Naive thymus-derived CD4-positive, alpha-beta T cell (primary cell): ENCODE data around the gene ENDOU. TPM values are rescaled to one million over a fixed set of nuclear protein-coding genes. Genes with fewer than 3 reads are reported as not detected.

Experiments
- ATAC-seq: fragments of 150-1000 bp; cut with Tn5 transposase; 2 replicates; pipeline ENCODE4 v1.10.0; 2021; ENCODE audit warnings: mild to moderate bottlenecking, moderate library complexity
- CTCF ChIA-PET: fragments of 350-600 bp; sonication (Branson Sonifier 250); formaldehyde crosslinking; loops from one replicate; lab custom pipeline; 2021; ENCODE audit warnings: antibody characterized with exemption; lab: Charles Lee
- POLR2A ChIA-PET: fragments of 350-600 bp; sonication (Branson Sonifier 250); formaldehyde crosslinking; loops from one replicate; lab custom pipeline; 2021; ENCODE audit warnings: antibody characterized with exemption, inconsistent platforms; lab: Charles Lee
- DNase-seq, 9 donors: peaks; one replicate each; pipeline versions ENCODE4 v3.0.0 to v3.0.0-alpha.2; 2020 to 2022; ENCODE audit warnings: mixed read lengths in 1 of 9
- H3K27ac ChIP-seq: one replicate; pipeline ENCODE4 v1.7.0; 2013; ENCODE audit warnings: mild to moderate bottlenecking, low read depth, low read length, moderate library complexity
- H3K27me3 ChIP-seq, 2 donors: one replicate each; pipeline ENCODE4 v1.7.0; 2013; ENCODE audit warnings: low read length in 2 of 2, mild to moderate bottlenecking in 2 of 2, moderate library complexity in 2 of 2; ENCODE audit not compliant: control insufficient read depth in 2 of 2, insufficient read depth in 2 of 2
- H3K36me3 ChIP-seq, 3 experiments: 1 replicate in 2 of 3; 2 replicates in 1 of 3; pipeline ENCODE4 v1.7.0; 2013; ENCODE audit warnings: low read length in 3 of 3, mild to moderate bottlenecking in 3 of 3, moderate library complexity in 1 of 3; ENCODE audit not compliant: insufficient read depth in 3 of 3, control insufficient read depth in 2 of 3
- H3K4me1 ChIP-seq, 2 donors: one replicate each; pipeline ENCODE4 v1.7.0; 2013; ENCODE audit warnings: low read length in 2 of 2, mild to moderate bottlenecking in 2 of 2, moderate library complexity in 1 of 2; ENCODE audit not compliant: control insufficient read depth in 2 of 2, insufficient read depth in 2 of 2
- H3K4me3 ChIP-seq: 2 replicates; pipeline ENCODE4 v1.7.0; 2013; ENCODE audit warnings: mild to moderate bottlenecking, low read length
- H3K9me3 ChIP-seq, 3 experiments: 1 replicate in 2 of 3; 2 replicates in 1 of 3; pipeline ENCODE4 v1.7.0; 2013; ENCODE audit warnings: low read length in 3 of 3; ENCODE audit not compliant: control insufficient read depth in 2 of 3
- H3K27ac Mint-ChIP-seq, 9 donors: one replicate each; pipeline ENCODE4 v1.8.0; 2020 to 2022; ENCODE audit warnings: mixed read lengths in 9 of 9, mild to moderate bottlenecking in 8 of 9, moderate library complexity in 5 of 9, inconsistent platforms in 2 of 9
- H3K27me3 Mint-ChIP-seq, 5 donors: one replicate each; pipeline ENCODE4 v1.8.0; 2021 to 2022; ENCODE audit warnings: mixed read lengths in 5 of 5, mild to moderate bottlenecking in 1 of 5
- H3K36me3 Mint-ChIP-seq, 5 donors: one replicate each; pipeline ENCODE4 v1.8.0; 2020 to 2022; ENCODE audit warnings: mixed read lengths in 5 of 5, mild to moderate bottlenecking in 3 of 5, inconsistent platforms in 1 of 5
- H3K4me1 Mint-ChIP-seq, 7 donors: one replicate each; pipeline ENCODE4 v1.8.0; 2020 to 2022; ENCODE audit warnings: mixed read lengths in 7 of 7, mild to moderate bottlenecking in 3 of 7, inconsistent platforms in 1 of 7
- H3K4me3 Mint-ChIP-seq, 10 donors: one replicate each; pipeline ENCODE4 v1.8.0; 2020 to 2022; ENCODE audit warnings: mild to moderate bottlenecking in 10 of 10, mixed read lengths in 10 of 10, moderate library complexity in 6 of 10, inconsistent platforms in 2 of 10
- H3K9me3 Mint-ChIP-seq, 11 donors: one replicate each; pipeline ENCODE4 v1.8.0; 2020 to 2022; ENCODE audit warnings: mixed read lengths in 11 of 11, mild to moderate bottlenecking in 4 of 11, inconsistent platforms in 1 of 11, moderate library complexity in 1 of 11
- intact Hi-C, 2 donors: fragments of 100-400 bp; cut with micrococcal nuclease; formaldehyde crosslinking; loops; one replicate each; pipeline ENCODE4 v1.15.1; 2023
- polyA plus RNA-seq, 2 donors: library from polyadenylated mRNA; unstranded; fragments of 300-500 nt; fragmentation: Illumina TruSeq; gene quantifications; one replicate each; pipeline ENCODE4 v1.2.3, GENCODE V29; 2021
- total RNA-seq, 6 experiments: library from RNA in 5 of 6; stranded (reverse) in 5 of 6; gene quantifications; 1 replicate in 5 of 6; 2 replicates in 1 of 6; pipeline ENCODE4 v1.2.3 and lab custom pipeline; 2021 to 2026

ENDOU gene
- total and polyA plus RNA-seq, 7 experiments from 2014 or later: not detected

DNA sequence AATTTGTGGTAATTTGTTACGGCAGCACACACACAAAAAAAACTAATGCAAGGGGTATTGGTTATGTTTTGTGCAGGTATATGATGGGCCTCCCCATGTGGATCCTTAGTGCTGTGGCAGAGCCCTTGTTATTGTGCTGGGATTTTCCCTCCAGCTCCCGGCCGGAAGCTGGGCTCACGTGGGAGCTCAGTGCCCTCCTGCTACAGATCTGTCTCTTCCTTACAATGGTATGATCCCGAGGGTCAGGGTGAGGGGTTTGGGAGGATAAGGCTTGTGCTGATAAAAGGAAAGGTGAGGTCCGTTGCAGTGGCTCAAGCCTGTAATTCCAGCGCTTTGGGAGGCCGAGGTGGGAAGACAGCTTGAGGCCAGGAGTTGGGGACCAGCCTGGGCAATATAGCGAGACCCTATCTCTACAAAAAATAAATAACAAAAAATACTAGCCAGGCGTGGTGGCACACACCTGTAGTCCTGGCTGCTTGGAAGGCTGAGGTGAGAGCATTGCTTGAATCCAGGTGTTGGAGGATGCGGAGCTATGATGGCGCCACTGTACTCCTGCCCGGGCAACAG is 46.9 kb upstream of the ENDOU start:
- Mint-ChIP-seq H3K4me3 (peak overlapping the region in 9 of 10 donors; percentile 79 to 94 (median 87)), H3K4me1 (peaks cover 0 to 42% (median 25%) of the 10 kb centered on the region in 7 donors), H3K27ac (peak overlapping the region; percentile 65 to 94 (median 78)), H3K36me3 (no peaks in the 10 kb centered on the region), H3K27me3 (peaks cover 0 to 13% (median 0%) of the 10 kb centered on the region in 5 donors), H3K9me3 (peaks cover 0 to 2% (median 0%) of the 10 kb centered on the region in 11 donors)
- ChIA-PET CTCF (interaction anchor here (0.6 to 18.2 kb wide), 9 partner anchors 9 to 1570 kb away, joined by 3 to 346 read pairs (median 3); no protein-coding TSS in a partner anchor), POLR2A (interaction anchor here (0.9 to 1.5 kb wide), 5 partner anchors 14 to 385 kb away, joined by 3 to 5 read pairs (median 4); partner anchors contain the start of gene ASB8)
- Histone ChIP-seq H3K9me3 (no peaks in the 10 kb centered on the region), H3K4me3 (no peak overlapping the region), H3K27me3 (no peaks in the 10 kb centered on the region), H3K36me3 (no peaks in the 10 kb centered on the region), H3K4me1 (peaks cover 7 to 8% of the 10 kb centered on the region in 2 donors), H3K27ac (no peak overlapping the region)
- ATAC-seq (no peak), DNase-seq (no peak)
- intact Hi-C loops: loop anchor here (2.0 to 5.0 kb wide), 2 partner anchors 13 to 740 kb away; partner anchors contain the start of gene RAPGEF3 (in 1 of the 2)

DNA sequence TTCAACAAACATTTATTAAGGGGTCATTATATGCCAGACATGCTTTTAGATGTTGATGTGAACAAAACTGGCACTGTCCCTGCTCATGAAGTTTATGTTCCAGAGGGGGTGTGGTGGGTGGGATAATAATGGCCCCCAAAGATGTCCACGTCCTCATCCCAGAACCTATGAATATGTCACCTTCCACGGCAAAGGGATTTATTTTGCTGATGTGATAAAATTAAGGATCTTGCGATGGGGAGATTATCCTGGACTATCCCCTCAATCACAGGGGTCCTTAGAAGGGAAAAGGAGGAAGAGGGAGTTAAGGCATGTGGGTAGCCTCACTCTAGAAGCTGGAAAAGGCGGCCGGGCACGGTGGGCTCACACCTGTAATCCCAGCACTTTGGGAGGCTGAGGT is 46.0 kb upstream of the ENDOU start:
- intact Hi-C loops: loop anchor here in 1 of 2 donors (5.0 kb wide), 1 partner anchor 739 kb away; no protein-coding TSS in a partner anchor

DNA sequence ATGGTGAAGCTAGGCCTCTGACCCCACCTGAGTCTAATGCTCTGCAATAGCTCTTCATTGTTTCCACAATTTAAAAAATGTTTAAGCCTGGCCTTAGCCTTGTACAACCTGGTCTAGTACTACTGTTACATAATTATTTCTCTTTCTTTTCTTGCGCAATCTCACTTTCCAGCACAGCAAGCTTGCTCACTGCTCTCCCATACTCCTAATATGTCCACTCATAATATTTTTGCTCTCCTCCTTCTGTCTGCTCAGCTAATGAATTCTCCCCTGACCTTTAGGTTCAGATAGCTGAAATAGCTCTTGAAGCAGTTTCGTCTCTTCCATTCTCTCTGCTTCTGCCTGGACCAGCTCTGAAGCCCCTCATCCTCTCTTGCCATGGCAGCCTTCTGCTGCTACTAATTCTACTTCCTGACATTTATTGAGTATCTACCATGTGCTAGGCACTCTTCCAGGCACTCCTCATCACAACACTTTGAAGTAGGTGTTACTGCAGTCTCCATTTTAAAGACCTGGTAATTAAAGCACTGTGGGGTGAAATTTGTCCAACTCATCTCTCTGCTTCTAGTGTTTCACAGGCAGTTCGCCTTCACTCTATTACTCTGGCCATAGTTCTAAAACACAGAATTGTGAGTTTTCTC is 44.9 kb upstream of the ENDOU start:
- no peaks in the 10 kb centered on the region for H3K9me3 ChIP-seq
- Mint-ChIP-seq H3K36me3 (no peaks in the 10 kb centered on the region), H3K27ac (no peak overlapping the region), H3K27me3 (peaks cover 0 to 17% (median 0%) of the 10 kb centered on the region in 5 donors), H3K4me1 (peaks cover 0 to 30% (median 24%) of the 10 kb centered on the region in 7 donors), H3K4me3 (no peak overlapping the region), H3K9me3 (peaks cover 0 to 2% (median 0%) of the 10 kb centered on the region in 11 donors)
- H3K27me3 ChIP-seq: no peaks in the 10 kb centered on the region
- CTCF ChIA-PET: interaction anchor here (0.5 to 18.2 kb wide), 4 partner anchors 28 to 189 kb away, joined by 3 to 346 read pairs (median 40); no protein-coding TSS in a partner anchor
- POLR2A ChIA-PET: interaction anchor here (0.6 to 1.6 kb wide), 6 partner anchors 8 to 91 kb away, joined by 3 to 4 read pairs (median 3); partner anchors contain the start of gene ENDOU
- intact Hi-C loops: loop anchor here in 1 of 2 donors (5.0 kb wide), 1 partner anchor 738 kb away; no protein-coding TSS in a partner anchor
- peaks cover 11 to 17% of the 10 kb centered on the region in 2 donors for H3K4me1 ChIP-seq
- no peak for DNase-seq
- ATAC-seq: no peak
- H3K27ac ChIP-seq: no peak overlapping the region
- no peak overlapping the region for H3K4me3 ChIP-seq
- H3K36me3 ChIP-seq: no peaks in the 10 kb centered on the region

More for the DNA sequence above, 46.0 kb upstream of the ENDOU start:
- ATAC-seq (no peak), DNase-seq (no peak)
- peaks cover 11 to 15% of the 10 kb centered on the region in 2 donors for H3K4me1 ChIP-seq
- Mint-ChIP-seq H3K9me3 (peaks cover 0 to 2% (median 0%) of the 10 kb centered on the region in 11 donors), H3K27ac (peak overlapping the region in 1 of 9 donors; percentile 33), H3K36me3 (no peaks in the 10 kb centered on the region), H3K4me3 (peak overlapping the region in 2 of 10 donors; percentile 29 to 65), H3K27me3 (peaks cover 0 to 14% (median 0%) of the 10 kb centered on the region in 5 donors), H3K4me1 (peaks cover 0 to 36% (median 25%) of the 10 kb centered on the region in 7 donors)
- no peaks in the 10 kb centered on the region for H3K27me3 ChIP-seq
- no peaks in the 10 kb centered on the region for H3K9me3 ChIP-seq
- ChIA-PET CTCF (interaction anchor here (0.7 to 18.2 kb wide), 6 partner anchors 9 to 76 kb away, joined by 3 to 346 read pairs (median 40); no protein-coding TSS in a partner anchor), POLR2A (interaction anchor here (1.6 kb wide), 1 partner anchor 9 kb away, joined by 3 read pairs; no protein-coding TSS in a partner anchor)
- H3K4me3 ChIP-seq: no peak overlapping the region
- H3K27ac ChIP-seq: no peak overlapping the region
- H3K36me3 ChIP-seq: no peaks in the 10 kb centered on the region

DNA sequence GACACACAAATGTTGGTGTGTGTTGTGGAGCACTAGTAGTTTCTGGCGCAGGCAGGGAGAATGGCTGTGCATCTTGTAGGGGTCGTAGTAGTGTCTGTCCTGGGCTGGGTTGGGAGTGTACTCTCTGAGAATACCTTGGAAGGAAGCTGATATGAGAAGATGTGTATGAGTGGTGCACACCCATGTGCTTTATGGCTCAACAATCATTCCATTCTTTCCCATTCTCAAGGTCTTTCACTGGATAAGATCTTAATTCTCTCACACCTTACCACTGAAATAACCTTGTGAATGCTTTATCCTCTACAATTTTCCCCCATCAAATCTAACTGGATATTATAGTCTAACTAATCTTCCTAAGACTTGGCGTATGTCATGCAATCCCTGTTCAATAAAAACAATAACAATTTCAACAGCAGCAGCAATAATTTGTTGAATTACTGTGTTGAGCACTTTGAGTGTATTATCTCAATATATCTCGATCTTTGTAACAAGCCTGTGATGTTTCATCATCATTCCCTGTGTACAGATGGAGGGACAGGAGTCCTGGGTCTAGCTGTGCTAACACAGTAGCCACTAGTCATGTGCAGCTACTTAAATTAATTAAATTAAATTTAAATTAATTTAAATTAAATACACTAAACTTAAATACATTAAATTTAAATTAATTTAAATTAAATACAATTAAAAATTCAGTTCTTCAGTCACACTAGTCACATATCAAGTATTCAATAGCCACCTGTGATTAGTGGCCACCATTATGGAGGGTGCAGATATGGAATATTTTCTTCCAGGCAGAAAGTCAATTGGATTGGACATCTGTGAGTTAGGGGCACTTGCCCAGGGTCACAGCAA is 44.2 kb upstream of the ENDOU start:
- Histone ChIP-seq H3K27ac (no peak overlapping the region), H3K4me3 (no peak overlapping the region), H3K27me3 (no peaks in the 10 kb centered on the region), H3K9me3 (no peaks in the 10 kb centered on the region), H3K36me3 (no peaks in the 10 kb centered on the region), H3K4me1 (peaks cover 11 to 17% of the 10 kb centered on the region in 2 donors)
- DNase-seq (no peak), ATAC-seq (no peak)
- peaks cover 0 to 2% (median 0%) of the 10 kb centered on the region in 11 donors for H3K9me3 Mint-ChIP-seq
- no peak overlapping the region for H3K27ac Mint-ChIP-seq
- no peak overlapping the region for H3K4me3 Mint-ChIP-seq
- peaks cover 0 to 17% (median 0%) of the 10 kb centered on the region in 5 donors for H3K27me3 Mint-ChIP-seq
- peaks cover 0 to 26% (median 17%) of the 10 kb centered on the region in 7 donors for H3K4me1 Mint-ChIP-seq
- H3K36me3 Mint-ChIP-seq: no peaks in the 10 kb centered on the region
- intact Hi-C loops: loop anchor here (5.0 kb wide), 2 partner anchors 117 to 737 kb away; no protein-coding TSS in a partner anchor
- POLR2A ChIA-PET: interaction anchor here (0.6 to 1.6 kb wide), 8 partner anchors 7 to 91 kb away, joined by 3 to 4 read pairs (median 3); partner anchors contain the start of gene ENDOU
- CTCF ChIA-PET: interaction anchor here (0.9 to 18.2 kb wide), 7 partner anchors 9 to 69 kb away, joined by 3 to 346 read pairs (median 4); no protein-coding TSS in a partner anchor

DNA sequence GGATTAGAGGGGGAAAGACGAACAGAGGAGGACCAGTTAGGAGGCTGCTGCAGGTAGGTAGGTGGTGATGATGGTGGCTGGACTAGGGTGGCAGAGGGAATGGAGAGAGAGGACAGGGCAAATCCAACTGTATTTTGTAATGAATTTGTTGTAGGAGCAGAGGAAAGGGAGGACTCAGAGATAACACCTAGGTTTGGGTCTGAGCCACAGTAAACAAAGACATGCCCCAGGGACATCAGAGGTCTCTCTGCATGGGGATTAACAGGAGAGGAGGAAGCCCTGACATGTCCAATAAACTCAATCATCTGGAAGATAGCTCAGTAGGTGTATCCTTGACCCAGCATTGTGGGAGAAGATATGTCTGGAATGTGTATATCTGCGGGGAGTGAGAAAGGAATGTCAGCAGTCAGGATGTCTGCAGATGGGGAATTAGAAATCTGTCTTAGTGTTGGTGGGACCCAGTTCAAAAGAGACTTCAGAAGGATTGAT is 43.1 kb upstream of the ENDOU start:
- H3K36me3 Mint-ChIP-seq: no peaks in the 10 kb centered on the region
- Histone ChIP-seq H3K27ac (no peak overlapping the region), H3K4me3 (no peak overlapping the region), H3K4me1 (peaks cover 3 to 10% of the 10 kb centered on the region in 2 donors), H3K27me3 (no peaks in the 10 kb centered on the region), H3K9me3 (no peaks in the 10 kb centered on the region), H3K36me3 (no peaks in the 10 kb centered on the region)
- H3K4me3 Mint-ChIP-seq: no peak overlapping the region
- peaks cover 0 to 17% (median 0%) of the 10 kb centered on the region in 5 donors for H3K27me3 Mint-ChIP-seq
- ATAC-seq (no peak), DNase-seq (no peak)
- intact Hi-C loops: loop anchor here in 1 of 2 donors (5.0 kb wide), 1 partner anchor 116 kb away; no protein-coding TSS in a partner anchor
- H3K27ac Mint-ChIP-seq: no peak overlapping the region
- H3K4me1 Mint-ChIP-seq: peaks cover 0 to 20% (median 8%) of the 10 kb centered on the region in 7 donors
- POLR2A ChIA-PET: interaction anchor here (1.1 to 2.4 kb wide), 2 partner anchors 10 to 26 kb away, joined by 4 to 10 read pairs; partner anchors contain the start of gene RAPGEF3
- CTCF ChIA-PET: interaction anchor here (0.9 to 18.2 kb wide), 9 partner anchors 10 to 71 kb away, joined by 3 to 346 read pairs (median 5); no protein-coding TSS in a partner anchor
- peaks cover 0 to 2% (median 0%) of the 10 kb centered on the region in 11 donors for H3K9me3 Mint-ChIP-seq
